Renal cortical epithelial cell (primary cell): ENCODE data around the gene HOXB4. TPM values are rescaled to one million over a fixed set of nuclear protein-coding genes. Genes with fewer than 3 reads are reported as not detected.
"Not testable (repeated sequence)": the region's sequence is repeated elsewhere in the genome, so short reads cannot be mapped to it uniquely, and the experiment has no call there.

ENCODE experiments used
- DNase-seq: peaks from one replicate; pipeline ENCODE4 v3.0.0-alpha.2; 2011; ENCODE audit warnings: low read depth
- total RNA-seq: library from RNA; depleted of rRNA; stranded (reverse); fragments of >200 nt; gene quantifications from 2 replicates; pipeline ENCODE4 v1.2.3, GENCODE V29; 2014

Gene HOXB4
- total RNA-seq, 1 donor from 2014 or later = 8.7 TPM

DNA sequence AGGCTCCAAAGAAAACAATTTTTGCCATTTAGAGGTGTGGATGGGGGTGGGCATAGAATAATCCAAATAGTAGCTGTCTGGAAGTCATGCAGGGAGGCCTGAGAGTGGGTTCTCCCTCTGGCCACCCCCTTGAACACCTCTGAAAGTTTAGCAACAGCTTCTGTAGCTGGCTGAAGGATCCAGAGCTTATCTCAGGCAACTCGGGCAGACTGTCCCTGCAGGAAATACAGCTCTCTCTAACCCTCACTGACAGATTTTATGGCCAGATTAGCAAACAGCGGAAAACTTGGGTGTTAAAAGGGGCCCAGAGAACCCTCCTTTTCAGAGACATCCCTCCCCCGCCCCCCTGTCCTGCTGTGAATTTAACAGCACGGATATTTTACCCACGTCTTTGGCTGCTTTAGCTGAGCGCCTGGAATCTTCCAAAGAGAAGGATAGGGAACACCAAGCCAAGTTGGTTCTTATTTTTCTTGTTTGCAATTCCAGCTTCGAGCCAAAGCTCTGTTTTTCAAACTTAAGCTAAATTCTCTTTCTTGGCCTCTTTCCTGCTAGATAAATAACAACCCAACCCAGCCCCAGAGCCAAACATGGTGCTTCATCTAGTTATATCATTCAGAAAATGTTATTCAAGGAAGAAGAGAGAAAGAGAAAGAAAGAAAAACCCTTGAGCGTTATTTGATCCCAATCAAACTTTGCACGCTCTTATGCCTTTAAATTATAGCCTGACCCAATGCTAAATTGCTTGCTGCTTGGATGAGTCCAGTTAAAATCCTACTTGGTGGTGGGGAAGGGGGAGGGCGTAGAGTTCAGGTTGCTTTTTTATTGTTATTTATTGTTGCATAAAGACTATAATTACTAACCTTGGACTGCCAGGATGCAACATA is 31.0 kb downstream of the HOXB4 start:
- DNase-seq = peak; percentile 58

DNA sequence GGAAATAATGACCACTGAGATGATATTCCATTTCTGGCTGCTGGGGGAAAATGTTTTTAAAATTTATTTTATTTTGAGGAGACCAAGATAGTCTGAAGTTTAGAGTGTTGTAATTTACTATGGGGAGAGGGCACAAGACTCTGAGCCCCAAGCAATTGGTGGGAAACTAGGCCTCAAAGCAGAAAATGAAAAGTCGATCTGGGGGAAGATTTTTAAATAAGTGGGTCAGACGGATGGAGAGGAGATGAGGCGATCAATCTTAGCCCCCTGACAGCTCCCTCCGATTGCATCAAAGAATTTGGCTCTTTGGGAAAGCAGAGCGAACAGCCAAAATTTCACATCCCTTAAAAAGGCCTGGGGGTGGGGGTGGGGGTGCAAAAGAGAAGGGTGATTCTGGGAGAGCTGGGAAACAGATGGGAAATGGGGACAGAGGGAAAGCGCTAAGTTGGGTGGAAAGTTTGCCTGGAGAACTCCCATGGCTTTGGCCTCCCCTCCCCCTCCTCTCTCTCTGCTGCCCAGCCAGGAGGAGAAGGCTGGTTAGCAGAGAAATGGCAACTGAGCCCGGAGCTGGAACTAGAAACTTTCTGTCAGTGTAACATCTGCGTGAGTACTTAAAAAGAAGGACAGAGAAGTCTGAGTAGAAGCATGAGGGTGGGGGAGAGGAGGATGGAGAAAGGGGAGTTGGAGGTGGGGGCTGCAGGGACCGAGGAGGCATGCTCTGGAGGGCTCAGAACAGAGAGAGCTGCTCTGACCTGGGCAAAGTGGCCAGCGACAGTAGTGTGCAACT is 31.8 kb downstream of the HOXB4 start:
- DNase-seq = no peak

DNA sequence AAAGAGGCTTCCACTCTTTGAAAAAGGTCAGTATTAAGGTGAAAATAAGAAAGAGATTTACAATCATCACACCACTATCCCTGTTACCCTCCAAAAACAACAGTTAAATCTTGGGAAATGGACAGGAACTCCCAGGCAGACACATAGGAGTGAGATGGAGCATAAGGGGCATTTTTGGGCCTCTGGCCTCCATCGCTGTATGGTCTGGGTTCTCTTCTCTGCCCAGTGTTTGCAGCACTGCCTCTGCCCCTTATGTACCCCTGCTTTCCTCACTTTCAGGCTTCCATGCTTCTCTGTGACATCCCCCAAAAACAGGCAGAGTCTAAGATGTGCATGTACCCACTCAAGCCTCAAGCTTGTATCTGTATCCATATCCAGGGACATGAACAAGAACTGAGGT is 32.6 kb downstream of the HOXB4 start:
- no peak for DNase-seq

DNA sequence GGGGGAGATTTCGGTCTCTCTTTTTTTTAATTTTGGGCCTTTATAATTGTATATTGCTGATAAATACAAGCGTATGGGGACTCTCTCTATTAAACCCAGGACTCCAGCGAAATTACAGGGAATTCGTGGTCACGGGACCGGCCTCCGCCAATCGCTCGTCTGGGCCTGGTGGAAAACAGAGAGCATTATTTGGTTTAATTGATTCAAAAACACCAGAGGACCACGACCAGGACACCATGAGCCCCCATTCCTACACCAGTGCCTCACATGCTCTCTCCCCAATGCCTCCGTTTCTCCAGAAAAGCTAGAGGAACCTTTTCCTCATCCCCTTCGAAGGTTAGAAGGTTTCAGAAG is 33.2 kb downstream of the HOXB4 start, which contains the start of gene HOXB2:
Gene HOXB2, minus strand, starts transcription at position 88 of the 354 bp plus-strand sequence. CDS start 198 bp downstream, outside the sequence.
- no peak for DNase-seq

DNA sequence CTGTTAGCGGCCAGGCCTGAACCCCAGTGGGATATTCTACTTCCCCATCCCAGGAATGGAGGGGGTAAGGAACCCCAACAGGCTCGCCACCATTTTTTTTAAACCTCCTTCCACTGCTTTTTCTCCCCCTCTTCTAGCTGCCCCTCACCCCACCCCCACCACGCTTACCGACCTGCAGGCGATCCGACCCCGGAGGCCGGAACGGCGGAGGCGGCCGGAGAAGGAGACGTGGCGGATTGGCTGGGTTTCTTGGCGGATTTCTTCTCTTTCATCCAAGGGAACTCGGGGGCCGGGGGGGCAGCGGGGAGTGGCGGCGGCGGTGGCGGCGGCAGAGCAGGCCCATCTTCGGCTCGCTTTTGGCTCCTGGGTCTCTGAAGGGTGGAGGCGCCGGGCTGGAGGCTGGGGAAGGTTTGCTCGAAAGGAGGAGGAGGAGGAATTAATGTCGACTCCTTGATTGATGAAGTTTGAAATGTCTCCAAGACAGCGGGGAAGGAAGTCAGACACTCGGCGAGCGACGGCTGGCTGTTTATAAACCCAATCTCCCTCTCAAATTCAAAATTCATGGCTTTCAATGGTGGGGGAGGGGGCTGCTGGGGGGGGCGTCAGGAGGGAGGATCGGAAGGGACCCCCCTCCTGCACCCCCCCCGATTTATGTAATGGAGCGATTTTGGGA is 33.7 kb downstream of the HOXB4 start:
- DNase-seq = no peak

DNA sequence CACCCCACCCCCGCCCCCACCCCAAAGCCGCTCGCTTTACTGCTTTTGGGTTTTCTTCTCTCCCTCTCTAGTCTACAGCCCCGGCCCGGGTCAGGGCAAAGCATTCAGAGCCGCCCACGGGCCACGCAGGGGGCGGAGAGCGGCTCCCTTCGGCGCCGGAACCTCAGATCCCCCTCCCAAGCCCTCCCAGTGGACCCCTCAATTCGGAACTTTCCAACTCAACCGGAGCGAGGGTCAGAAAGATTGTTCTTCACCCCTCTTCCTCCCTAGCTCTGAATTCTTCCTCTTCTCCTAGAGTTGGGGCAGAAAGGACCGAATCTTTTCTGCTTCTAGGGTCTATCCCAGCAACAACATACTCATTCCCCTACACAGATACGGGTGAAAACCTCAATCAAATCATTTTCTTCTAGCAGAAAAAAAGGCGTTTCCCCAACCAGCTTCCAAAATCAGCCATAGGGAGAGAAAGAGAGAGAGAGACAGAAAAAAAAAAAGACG is 34.2 kb downstream of the HOXB4 start:
- no peak for DNase-seq

DNA sequence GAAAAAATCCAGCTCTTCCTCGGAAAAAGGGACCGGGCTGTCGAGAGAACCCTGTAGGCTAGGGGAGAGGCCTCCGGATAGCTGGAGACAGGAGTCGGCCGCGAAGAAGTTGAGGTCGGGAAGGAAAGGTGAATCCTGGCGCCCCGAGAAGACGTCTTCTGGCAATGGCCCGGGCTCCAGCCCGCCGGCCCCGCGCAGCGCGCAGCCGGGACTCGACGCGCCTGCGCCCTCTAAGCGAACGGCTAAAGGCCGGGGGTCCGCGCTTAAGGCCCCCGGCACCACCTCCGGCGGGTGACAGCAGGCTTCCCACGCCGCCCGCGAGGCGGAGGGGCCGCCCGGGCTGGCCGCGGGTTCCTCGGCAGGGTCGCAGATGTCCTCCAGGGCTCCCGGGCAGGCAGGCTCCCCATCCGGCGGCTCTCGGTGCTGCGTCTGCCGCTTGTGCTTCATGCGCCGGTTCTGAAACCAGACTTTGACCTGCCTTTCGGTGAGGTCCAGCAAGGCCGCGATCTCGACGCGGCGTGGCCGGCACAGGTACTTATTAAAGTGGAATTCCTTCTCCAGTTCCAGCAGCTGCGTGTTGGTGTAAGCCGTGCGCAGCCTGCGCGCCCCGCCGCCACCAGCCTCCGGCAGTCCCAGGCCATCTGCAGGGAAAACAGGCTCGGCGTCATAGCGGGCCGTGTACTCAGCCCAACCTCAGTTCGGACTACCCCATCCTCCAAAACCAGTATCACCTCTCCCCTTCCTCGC is 34.9 kb downstream of the HOXB4 start:
- DNase-seq = no peak

DNA sequence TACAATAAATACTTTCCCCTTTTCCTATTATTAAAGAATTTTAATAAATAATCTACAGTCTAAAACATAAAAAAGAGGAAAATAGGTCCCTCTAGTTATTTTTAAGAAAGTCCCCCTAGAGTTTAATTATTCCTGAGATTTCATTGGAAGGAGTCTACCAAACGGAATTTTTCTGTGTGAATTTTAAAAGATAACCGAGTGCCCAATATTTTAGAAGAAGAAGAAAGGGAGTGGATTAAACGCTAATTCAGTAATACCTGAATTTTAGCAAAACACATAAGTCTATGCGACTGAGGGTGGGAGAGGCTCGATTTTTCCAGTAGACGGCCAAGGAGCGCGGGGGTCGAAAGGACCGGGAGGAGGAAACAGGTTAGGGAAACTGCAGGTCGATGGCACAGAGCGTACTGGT is 35.4 kb downstream of the HOXB4 start:
- DNase-seq = no peak

DNA sequence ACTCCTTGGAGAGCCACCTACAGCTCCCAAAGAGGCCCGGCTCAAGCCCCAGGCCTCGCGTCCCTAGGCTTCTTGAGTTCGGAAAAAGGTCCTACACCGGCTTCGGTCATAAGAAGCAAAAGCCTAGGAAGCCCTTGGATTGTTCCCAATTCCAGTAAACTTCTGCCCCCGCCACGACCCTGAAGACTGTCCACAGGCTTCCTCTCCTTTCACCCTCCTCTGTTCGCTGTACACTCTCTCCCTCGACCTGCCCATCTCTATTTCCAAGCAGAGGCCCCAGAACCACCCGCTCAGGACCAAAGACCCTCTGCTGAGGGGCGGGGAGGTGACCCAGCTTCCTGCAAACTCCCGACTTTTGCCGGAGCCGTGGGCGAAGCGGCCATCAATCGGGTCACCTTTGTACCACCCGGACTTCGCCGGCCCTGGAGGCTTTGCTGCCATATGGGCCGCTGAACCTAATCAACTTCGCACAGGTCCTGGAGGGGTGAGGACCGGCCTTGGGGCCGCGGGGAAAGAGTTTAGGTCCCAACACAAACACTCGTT is 36.0 kb downstream of the HOXB4 start:
- no peak for DNase-seq

DNA sequence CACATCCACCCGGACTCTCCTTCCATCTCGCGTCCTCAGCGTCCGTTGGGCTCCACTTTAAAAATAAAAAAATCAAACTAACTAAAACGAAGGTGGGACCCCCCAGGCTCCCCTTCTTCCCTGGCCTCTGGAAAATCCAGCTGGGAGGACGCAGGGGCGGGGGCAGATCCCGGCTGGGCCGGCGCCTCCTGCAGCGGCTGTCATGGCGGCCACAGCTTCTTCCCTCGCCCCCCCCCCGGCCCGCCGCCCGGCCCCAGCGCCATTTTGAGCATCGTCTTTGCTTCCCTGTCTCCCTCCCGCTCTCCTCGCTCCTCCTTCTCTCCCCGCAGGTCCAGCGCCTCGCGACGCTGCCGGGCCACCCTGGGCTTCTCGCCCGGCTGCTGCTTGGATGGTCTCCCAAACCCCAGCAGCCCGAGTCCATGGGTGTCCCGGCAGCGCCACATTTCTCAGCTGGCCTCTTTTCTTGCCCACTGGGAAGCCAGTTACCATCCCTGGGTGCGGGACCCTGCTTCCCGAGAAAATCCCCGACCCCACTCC is 36.5 kb downstream of the HOXB4 start:
- DNase-seq = no peak

DNA sequence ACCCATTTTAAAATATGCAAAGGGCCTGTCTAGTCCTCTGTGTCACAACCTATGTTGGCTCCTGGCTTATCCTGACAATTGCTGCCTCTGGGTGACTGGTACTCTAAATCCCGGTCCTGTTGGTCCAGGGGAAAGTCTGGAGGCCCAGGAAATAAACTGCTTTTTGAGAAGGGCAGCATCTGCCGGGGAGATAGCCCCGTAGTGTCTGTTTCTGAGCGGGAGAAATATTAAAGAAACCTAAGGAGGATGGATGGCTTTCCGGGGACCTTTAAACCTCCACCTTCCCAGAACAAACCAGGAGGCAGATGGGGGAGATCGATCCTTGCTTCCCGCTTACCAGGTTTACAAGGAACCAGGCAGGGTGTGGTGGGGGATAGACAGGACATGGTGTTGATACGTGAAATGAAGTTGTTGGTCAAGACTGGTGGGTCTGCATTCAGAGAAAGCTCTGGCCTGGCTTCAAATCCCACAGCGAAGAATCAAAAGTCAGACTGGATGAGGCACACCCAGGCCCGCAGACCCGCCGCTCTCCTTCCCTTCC is 37.0 kb downstream of the HOXB4 start:
- no peak for DNase-seq

DNA sequence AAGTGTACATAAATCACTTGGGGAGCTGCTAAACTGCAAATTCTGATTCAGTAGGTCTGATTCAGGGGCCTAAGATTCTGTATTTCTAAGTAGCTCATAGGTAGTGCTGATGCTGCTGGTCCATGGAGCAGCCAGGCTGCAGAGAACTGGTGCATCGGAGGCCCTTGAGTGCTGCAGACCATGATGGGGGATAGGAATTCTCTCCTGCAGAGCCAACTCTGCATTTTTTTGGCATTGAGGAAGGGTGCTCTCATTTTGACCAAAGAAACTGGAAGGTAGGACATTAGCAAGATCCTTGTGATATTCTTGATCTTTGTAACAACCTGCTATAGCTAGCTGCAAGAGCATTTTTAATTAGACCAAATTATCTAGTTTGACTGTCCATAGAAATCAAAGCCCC is 37.9 kb downstream of the HOXB4 start:
- DNase-seq = no peak

DNA sequence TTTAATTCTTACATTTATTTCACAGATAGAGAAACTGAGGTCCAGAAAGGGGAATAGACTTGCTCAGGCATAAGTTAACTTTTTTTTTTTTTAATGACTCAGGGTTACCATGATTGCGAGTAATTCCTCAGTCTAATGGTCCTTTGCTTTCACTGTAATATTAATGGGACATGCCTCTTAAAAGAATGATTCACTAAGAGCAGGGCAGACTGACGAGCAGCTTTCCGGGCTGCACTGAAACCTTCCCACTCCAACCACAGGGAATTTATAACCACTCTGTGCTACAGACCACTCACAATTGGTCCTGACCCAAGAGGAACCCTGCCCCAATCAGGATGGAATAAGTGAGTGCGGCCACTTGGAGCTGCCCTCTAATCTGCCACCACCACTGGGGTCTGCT is 39.0 kb downstream of the HOXB4 start:
- DNase-seq = peak; percentile 97

DNA sequence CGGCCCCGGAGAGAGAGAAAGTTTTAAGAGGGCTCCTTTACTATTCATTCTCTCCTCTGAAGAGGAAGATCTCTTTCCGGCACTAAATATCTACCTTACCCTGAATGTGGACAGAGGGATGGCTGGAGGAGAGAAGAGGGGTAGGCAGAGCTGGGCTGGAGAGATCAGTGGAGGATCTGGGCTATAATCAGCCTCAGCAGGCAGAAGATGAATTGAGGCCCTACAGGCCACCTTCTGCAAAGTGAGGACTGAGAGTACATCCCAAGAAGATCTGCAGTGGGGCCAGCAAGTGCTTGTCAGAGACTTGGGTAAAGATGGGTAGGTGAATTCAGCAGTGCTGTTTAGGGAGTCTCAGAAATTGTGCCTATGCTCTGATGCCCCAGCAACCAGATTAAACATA is 40.8 kb downstream of the HOXB4 start:
- DNase-seq = no peak

DNA sequence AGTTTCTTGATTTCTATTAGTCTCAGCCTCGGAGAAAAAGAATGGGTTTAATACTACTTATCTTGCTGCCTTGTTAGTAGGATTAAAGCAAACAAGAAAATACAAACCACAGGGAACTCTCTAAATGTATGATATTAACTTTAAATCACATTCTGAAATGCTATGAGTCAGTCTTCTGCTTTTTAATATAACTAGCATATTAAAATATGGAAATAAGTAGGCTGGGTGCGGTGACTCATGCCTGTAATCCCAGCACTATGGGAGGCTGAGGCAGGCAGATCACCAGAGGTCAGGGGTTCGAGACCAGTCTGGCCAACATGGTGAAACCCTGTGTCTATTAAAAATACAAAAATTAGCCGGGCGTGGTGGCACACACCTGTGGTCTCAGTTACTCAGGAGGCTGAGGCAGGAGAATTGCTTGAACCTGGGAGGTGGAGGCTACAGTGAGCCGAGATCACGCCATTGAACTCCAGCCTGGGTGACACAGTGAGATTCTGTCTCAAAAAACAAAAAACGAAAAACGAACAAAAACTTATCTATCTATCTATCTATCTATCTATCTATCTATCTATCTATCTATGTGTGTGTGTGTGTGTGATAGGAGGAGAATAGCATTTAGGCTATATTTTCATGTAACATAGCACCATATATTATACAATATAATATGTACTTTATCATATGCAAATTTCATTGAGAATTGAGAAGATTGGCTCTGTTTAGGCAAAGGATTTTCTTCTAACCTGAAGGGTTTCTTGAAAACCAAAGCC is 42.2 kb downstream of the HOXB4 start:
- not testable (repeated sequence) for DNase-seq

DNA sequence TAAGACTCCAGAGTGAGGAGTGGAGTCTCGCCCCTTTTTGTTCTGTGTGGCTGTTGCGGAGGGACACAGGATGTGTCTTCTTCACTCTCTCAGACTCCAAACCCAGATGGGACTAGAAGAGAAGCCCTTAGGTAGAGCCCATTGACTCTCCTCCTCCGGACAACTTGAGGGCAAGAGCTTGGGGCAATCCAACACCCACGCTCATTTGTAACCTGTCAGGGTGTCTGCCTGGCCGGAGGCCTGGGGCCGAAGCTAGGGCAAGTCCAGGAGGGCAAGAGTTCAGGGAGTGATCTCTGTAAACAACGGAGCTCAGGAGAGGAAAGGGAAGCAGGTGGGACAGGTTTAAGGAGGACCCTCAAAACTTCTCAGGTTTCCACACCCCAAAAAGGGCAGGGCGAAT is 45.9 kb downstream of the HOXB4 start:
- DNase-seq = no peak

DNA sequence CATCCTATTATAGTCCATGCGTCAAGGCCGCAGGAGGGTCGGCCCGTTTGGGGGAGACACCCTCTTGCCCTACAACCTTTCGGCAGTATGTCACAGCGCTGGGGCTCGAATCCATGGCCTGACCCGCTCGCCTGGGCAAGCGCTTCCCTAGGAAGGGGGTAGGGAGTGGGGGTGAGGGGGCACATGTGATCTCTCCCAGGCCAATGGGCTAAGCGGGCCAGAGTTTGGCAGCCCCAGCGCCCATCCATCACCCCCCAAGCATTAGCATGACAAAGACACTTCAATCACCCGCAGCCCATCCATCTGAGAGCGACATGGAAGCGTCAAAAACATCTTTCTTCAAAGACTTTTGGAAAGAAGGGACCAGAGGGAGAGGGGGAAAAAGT is 47.3 kb downstream of the HOXB4 start, which contains the start of gene HOXB1:
Gene HOXB1, minus strand, starts transcription at position 125 of the 386 bp plus-strand sequence. Its CDS starts 107 bp downstream, at position 18.
- no peak for DNase-seq

DNA sequence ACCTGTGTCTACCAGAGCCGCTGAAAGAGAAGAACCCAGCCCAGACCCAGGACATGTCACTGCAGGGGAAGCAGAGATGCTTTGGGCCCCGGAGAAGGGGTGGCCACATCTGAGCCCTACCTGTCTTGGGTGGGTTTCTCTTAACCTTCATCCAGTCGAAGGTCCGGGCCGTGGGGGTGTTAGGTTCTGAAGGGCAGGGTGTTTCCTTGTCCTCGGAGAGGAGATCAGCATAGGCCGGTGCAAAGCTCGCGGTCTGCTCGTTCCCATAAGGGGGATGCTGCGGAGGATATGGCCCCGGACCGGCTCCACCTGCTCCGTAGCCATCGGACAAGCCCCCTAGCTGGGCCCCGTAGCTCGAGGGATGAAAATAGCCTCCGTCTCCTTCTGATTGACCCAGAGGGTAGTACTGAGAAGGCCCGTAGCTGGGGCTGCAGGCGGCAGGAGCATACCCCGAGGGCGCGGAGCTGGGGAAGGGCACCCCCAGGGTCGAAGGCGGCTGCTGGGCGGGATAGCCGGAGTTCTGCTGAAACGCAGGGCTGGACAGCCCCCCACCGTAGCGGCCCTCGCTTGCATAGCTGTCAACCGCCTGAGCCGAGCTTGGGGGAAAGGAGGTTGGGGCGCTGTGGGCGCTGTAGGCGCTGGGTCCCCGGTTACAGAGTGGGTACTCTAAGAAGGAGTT is 47.8 kb downstream of the HOXB4 start:
- DNase-seq = no peak

DNA sequence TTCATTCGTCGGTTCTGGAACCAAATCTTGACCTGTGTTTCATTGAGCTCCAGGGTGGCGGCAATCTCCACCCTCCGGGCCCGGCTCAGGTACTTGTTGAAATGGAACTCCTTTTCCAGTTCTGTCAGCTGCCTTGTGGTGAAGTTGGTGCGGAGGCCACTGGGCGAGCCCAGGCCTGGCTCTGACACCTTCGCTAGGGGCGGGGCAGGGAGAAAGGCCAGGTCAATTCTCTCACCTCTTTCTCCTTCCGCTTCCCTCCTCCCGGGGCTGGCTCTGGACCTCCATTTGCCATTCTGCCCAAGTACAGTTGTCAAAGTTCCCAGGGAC is 48.5 kb downstream of the HOXB4 start:
- DNase-seq = no peak
